Right lobe of liver (tissue), 4 donors: ENCODE data around the gene VEGFD.

Experiments
- CTCF ChIP-seq, 4 donors: fragments of 200-600 bp in 3 of 4; fragments of 450-650 bp in 1 of 4; IDR thresholded peaks; one replicate each; pipeline versions ENCODE4 v1.5.1 to v1.8.0; 2016 to 2022; ENCODE audit warnings: antibody characterized with exemption in 4 of 4, mild to moderate bottlenecking in 2 of 4
- POLR2A ChIP-seq: fragments of 450-650 bp; IDR thresholded peaks from one replicate; pipeline ENCODE4 v1.6.1; 2017; ENCODE audit warnings: antibody characterized with exemption, mild to moderate bottlenecking
- donor health status: DM: no; HTN: no; CAD: no.
- donor health status: DM: no; HTN: no; CAD: no.
- donor health status: DM: no; HTN: yes; CAD: no.

GRCh38 chrX:15384304-15384703 lies at the start of gene VEGFD:
- TF ChIP-seq CTCF (IDR thresholded peaks at IDR 0.05) (no peak), POLR2A (no peak)
